Prostate gland (tissue), 2 donors: Measurements from ENCODE around the gene SMARCA4.

Experiments used
- CTCF ChIP-seq, 4 experiments: fragments of 200-600 bp in 2 of 4; fragments of 450-650 bp in 2 of 4; sonication (generic) in 2 of 4; IDR thresholded peaks; 1 replicate in 3 of 4; 2 replicates in 1 of 4; pipeline ENCODE4 v1.5.1; 2016 to 2019; ENCODE audit warnings: antibody characterized with exemption in 4 of 4, mild to moderate bottlenecking in 2 of 4, moderate library complexity in 2 of 4
- POLR2A ChIP-seq: fragments of 450-650 bp; IDR thresholded peaks from one replicate; pipeline ENCODE4 v1.6.1; 2016; ENCODE audit warnings: antibody characterized with exemption, mild to moderate bottlenecking
- POLR2AphosphoS5 ChIP-seq: sonication (generic); formaldehyde crosslinking; IDR thresholded peaks from one replicate; pipeline ENCODE4 v1.6.1; 2017; ENCODE audit warnings: antibody characterized with exemption

GRCh38 chr19:11093689-11094238, 132.9 kb downstream of the SMARCA4 start:
- no peak for TF ChIP-seq POLR2A
- no peak for TF ChIP-seq CTCF (IDR thresholded peaks at IDR 0.05)
- no peak for TF ChIP-seq POLR2AphosphoS5
